Measurements from ENCODE around the gene DIP2C.

Gene DIP2C

DNA sequence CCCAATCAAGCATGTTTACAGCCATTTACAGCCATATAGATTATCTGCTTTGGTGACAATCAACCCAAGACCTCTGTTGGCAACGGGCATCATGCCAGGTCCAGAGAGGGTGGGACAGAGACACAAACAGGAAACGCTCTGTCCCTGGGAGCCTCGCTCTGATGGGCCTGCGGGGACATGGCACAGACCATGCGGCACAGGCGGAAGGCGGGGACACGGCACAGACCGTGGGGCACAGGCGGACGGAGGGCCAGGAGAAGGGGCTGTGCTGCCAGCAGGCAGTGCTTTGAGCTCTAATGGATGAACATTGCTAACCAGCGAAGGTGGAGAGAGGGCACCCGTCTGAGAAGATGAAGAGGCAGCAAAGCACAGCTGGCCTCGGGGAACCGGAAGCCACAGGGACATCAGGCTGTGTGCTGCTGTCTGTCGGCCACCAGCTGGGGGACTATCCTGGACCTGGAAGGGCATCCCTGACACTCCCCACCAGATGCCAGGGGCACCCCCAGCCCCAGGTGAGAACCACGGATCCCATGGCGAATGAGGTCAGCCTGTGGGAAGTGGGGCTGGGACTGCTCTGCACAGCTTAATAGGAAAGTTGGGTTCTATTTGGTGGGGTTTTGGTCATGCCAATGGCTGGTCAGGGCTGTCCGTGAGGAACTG lies 61.0 kb downstream of the DIP2C start:
- no peak for DNase-seq (ENCODE audit: low read depth in 2 of 3, low spot score in 2 of 3)

DNA sequence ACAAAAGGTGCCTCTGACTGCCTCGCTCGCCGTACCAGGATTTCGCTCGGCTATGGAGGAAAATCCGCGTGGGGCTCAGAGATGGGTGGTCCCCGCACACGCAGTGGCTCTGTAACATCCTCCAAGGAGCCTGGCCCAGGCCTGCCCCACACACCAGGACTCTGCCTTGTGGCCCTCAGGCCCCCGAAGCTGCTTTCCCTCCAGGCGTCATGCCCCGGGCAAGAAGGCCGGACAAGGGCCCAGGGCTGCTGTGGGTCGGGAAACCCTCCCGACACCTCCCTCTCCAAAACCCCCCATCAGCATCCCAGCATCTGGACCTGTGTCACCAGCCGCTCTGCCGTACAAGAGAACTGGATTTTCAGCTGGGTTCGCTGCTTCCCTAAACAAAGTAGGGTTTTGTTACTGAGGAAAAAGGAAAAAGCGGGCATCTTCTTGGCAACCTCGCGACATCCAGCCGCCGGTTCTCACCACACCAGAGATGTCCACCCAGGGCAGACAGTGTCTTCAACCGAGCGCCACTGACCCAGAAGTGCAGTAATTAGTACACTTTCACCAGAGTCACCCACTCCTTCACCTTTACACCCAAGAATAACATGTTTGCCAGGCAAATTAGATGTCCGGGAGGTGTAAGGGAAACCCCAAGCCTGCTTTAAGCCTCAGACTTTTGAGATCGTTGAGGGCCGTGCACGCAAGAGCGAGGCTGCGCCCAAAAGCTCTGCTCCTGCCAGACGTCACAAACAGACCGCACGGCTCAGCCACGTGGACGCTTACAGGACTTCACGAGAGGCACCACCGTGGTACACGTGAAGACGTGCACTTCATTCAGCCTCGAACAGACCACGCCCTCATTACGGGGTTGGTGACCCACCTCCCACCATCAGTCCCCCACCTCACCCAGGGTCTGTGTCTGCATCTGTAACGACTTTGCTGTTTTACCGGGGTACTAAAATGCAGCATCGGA lies 62.2 kb downstream of the DIP2C start:
- no peak for DNase-seq (ENCODE audit: low read depth in 2 of 3, low spot score in 2 of 3)

DNA sequence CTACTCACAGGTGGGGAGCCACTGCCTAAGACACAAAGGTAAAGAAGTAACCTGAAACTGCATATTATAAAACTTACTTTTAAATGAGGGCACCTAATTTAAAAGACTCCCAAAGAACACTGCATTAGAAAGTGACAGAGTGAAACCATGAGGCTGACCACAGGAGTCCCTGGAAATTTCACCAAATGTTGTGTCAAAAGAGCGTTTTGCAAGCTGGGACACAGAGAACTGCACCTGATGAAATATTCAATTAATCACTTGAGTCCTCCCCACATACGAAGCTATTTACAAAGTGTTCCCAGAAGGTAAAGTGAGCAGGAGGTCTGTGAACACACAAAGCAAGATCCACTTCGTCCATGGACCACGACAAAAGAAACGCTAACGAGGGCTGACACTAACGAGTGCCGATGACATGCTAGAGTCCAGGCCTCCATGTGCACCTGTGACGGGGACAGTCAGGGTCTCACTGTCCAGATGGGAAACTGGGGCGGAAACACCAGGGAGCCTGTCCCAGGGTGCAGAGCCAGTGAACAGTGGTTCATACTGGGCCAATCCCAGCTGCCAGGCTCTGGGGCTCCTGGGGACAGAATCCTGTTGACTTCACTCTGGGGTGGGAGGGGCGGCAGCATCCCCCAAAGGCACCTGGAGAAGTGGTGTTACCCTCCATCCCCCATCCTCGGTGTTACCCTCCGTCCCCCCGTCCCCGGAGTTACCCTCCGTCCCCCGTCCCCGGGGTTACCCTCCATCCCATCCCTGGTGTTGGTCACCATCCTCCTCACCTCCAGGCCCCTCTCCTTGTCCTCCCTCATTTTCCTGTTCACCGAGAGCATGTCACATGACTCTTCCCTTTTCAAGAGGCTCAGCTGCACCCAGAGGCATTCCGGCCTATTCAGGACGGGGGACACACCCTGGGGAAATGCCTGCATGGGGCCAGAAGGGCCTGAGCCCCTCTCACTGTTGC lies 63.4 kb downstream of the DIP2C start:
- no peak for DNase-seq (ENCODE audit: low read depth in 2 of 3, low spot score in 2 of 3)

DNA sequence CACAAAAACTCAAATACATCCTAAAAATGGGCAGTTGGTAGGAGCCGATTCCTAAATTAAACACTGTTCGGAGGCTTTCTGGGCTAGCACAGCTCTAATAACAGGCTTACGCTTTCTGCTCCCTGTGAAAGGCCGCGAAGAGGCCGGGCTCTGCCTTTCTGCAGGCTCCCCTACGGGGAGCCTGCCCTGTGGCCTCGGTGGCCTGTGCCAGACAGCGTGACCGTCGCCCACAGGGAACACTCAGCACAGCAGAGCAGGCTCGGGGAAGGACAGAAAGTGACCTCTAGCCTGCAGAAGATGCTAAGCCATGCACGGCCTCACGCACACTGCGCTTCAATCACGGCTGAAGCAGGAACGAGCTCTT lies 64.2 kb downstream of the DIP2C start:
- no peak for DNase-seq (ENCODE audit: low read depth in 2 of 3, low spot score in 2 of 3)

DNA sequence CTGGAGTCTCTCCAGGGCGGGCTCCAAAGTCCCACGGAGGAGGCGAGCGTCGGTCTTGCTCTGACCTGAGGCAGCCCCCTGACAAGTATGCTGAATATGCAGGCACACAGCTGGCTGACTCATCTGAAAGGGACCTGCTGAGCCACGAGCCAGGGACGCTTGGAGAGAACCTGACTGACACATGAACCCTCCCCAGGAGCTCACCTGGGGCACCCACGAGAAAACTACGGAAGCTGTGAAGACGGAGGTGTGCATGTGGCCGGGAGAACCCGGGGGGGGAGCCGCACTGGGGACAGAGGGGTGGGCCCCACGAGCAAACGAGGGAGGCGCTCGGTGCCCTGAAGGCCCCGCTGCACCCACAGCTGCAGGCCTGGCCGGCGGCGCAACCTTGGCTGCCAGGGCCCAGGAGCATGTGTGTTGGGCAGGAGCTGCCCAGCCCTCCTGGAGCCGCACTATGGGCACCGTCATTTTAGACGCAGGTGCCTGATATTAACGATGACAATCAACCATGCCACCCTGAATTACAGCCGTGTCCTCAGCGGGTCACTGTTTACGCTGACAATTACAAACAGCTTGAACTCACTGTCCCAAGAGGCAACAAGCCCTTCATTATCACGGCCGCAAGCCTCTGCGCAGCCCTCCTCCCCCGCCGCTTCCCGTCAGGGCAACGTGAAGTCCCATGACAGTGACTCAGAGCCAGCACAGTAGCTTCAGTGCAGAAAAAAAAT lies 64.7 kb downstream of the DIP2C start:
- no peak for DNase-seq (ENCODE audit: low read depth in 2 of 3, low spot score in 2 of 3)

DNA sequence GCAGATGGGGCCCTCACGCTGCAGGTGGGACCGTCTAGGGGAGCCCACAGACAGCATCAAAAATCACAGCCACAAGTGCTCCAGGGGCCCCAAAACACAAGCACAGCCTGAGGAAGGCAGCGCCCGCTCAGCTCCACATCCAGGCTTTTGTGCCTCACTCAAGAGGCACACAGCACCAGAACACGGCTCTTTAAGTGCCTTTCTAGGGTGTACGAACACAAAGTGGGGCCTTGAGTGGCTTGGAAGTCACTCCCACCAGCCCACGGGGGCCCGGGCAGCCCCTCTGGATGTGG lies 65.2 kb downstream of the DIP2C start:
- no peak for DNase-seq (ENCODE audit: low read depth in 2 of 3, low spot score in 2 of 3)

DNA sequence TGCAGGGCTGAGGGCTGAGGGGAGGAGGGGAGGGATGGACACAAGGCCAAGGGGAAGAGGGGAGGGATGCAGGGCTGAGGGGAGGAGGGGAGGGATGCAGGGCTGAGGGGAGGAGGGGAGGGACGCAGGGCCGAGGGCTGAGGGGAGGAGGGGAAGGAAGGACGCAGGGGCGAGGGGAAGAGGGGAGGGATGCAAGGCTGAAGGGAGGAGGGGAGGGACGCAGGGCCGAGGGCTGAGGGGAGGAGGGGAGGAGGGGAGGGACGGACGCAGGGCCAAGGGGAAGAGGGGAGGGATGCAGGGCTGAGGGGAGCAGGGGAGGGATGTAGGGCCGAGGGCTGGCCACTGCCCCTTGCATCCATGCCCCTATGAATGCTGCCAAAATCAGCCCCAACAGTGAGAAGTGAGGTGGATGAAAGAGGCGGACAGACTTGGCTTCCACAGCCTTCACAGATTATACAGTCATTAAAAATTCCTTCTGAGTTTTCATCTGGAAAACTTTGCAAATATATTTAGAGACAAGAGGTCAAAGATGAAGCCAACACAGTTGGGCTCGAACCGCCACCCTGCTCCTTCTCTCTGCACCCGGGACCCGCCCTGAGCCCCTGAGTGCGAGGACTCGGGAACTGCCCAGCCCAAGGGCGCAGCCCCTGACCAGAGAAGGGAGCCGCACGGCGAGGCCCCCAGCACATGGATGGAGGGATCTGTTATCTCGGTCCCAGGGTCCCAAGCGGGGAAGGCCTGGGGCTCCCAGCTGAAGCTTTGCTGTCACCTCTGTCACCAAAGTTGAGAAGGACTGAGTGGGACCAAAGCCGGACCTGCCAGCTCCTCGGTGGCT lies 65.8 kb downstream of the DIP2C start:
- DNase-seq (ENCODE audit: low read depth in 2 of 3, low spot score in 2 of 3): no peak

DNA sequence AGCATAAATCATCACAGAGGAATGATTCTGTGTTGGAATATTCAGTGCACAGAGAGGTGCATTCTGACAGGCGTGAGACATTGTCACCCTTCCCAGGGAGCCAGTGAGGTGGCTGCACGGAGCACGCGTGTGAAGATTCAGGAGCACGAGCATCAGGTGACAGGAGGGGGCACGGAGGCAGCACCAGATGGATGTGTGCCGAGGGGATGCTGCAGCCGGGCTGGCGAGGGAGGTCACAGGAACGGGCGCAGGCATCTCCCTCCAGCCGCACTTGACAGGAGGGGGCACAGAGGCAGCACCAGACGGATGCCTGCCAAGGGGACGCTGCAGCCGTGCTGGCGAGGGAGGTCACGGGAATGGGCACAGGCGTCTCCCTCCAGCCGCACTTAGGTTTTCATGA lies 66.5 kb downstream of the DIP2C start:
- DNase-seq (ENCODE audit: low read depth in 2 of 3, low spot score in 2 of 3): no peak

DNA sequence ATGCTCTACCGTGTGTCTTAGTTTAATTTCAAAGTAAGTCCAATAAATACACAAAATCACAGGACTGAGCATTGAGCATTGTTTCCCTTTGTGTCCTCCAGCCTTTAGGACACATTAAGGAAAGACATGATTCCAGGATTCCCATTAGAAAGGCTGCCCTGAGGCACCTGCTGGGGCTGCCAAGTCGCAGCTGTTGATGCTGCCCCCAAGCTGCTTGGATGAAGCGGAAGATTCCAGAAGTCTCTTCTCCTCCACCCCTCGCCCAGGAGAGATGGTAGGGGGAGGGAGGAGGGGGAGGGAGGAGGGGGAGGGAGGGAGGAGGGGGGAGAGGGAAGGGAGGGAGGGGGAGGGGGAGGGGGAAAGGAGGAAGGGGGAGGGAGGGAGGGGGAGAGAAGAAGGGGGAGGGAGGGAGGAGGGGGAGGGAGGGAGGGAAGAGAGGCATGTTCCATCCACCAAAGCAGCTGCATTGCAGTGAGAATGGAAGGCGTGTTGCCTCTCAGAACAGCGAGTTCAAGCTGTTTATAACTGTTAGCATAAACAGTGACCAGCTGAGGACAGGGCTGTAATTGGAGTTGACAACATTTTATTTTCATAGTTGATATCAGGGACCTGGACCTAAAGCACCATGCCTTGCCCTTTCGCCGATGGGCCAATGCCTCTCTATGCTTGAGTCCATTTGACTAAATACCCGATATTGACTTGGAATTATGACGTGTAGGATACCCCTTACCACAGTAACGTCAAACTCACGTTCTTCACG lies 67.3 kb downstream of the DIP2C start:
- no peak for DNase-seq (ENCODE audit: low read depth in 2 of 3, low spot score in 2 of 3)

DNA sequence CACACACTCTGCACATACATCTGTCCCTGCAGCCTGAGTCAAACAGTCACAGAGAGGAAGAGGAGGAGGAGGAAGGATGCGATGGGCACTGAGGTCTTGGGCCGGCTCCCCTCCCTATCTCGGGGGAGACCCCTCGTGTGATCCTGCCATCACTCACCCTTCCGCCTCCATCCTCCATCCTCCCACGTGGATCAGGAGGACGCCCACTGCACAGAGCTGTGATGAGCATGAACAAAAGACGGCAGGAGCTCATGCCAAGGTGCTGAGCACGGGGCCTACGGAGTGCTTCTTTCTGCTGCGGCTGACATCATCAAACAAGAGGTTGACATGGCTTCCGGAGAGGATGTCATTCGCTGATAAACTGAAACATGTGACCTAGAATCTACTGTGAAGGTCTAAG lies 68.0 kb downstream of the DIP2C start:
- DNase-seq (ENCODE audit: low read depth in 2 of 3, low spot score in 2 of 3): no peak

DNA sequence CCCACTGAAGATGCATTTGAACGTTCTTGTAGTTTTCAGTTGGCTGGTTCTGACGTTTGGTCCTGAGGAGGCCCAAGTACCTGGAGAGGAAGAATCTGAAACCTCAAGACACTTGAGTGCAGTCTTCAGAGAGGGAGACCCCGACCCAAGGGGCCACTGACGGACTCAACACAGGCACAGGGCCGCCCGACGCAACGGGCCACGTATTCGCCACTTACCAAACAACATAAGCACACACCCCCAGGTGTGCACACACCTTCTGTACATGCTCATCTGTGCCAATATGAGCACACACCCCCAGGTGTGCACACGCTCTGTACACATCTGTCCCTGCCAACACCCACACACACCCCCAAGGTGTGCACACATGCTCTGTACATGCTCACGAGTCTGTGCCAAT lies 68.5 kb downstream of the DIP2C start:
- no peak for DNase-seq (ENCODE audit: low read depth in 2 of 3, low spot score in 2 of 3)

DNA sequence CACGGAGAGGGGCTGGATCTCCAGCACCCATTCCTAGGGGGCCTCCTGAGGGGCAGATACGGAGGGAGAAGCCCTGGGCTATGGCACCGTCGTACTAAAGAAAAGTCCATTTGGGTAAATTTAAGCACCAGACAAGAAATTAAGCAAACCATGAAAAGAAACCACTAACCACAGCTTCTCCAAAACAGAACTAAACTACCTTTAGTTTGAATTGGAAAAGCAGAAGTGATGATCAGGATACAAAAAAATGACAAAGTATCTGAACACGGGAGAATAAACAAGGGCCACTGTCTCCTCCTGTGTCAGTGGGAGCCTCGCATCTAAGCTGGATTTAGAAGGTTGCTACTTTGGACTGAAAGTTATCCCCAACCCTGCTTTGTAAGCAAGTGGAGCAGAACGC lies 69.1 kb downstream of the DIP2C start:
- no peak for DNase-seq (ENCODE audit: low read depth in 2 of 3, low spot score in 2 of 3)

DNA sequence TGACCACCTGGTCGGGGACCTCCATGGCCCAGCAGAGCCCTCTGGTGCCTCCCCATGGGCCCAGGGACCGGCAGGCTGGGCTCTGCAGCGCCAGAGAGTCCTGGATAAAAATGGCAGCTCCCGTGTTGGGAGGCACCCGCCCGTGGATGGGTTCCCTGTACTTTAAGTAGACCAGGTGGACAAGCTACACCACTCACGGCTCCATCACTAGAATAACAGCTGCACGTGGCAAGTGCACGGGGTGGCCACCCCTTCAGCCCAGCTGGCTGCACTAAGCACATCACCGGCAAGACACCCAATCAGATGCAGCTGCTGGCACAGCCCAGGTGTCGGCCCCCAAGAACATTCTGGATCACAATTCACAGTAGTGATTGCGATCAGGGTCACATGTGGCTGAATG lies 69.8 kb downstream of the DIP2C start:
- DNase-seq (ENCODE audit: low read depth in 2 of 3, low spot score in 2 of 3): no peak

DNA sequence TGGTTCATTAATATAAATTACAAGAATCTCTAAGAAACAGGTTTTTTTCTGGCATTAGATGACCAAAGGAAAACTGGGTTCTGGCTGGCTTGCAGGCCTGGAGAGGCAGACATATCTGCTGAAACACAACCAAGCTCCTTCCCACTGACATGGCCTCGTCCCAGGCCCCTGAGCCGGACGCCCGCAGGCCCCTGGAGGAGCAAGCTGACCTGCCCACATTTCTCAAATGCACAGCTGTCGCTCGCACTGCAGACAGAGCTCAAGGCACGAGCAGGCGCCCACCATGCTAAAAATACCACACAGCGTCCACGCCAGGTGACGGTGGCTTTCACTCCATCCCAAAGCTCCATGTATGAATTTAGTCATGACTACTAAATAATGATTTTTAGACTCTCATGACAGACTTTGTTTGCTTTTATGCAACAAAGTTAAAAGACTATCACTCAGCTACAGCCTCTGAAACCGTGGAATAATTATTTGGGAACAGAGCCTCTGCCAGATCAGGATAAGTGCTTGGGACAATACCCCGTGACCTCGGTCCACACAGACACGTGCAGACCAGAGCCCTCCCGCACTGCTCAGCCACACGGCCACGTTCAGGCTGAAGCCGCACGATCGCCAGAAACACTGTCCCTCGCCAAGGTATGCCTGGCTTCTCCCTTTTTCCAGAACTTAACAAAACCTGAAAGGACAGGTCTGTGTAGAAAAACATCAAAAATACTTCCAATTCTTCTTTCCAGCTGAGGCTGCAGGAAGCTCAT lies 71.1 kb downstream of the DIP2C start:
- no peak for DNase-seq (ENCODE audit: low read depth in 2 of 3, low spot score in 2 of 3)

DNA sequence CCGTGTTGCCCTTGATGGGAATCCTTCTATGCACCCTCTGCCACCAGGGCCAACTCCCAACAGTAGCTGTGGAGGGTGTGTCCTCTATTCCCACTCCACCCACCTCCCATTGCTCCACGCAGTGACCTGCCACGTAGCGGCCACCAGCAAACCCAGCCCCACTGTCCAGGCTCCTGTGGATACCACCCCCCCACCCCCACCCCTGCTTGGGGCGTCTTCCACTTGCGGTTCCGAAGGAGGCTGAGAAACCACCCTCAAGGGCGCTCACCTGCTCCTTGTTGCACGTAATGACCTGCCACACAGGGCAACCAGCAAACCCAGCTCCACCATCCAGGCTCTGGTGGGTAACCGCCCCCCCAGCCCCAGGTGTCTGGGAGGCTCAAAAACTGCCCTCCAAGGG lies 72.0 kb downstream of the DIP2C start:
- no peak for DNase-seq (ENCODE audit: low read depth in 2 of 3, low spot score in 2 of 3)

DNA sequence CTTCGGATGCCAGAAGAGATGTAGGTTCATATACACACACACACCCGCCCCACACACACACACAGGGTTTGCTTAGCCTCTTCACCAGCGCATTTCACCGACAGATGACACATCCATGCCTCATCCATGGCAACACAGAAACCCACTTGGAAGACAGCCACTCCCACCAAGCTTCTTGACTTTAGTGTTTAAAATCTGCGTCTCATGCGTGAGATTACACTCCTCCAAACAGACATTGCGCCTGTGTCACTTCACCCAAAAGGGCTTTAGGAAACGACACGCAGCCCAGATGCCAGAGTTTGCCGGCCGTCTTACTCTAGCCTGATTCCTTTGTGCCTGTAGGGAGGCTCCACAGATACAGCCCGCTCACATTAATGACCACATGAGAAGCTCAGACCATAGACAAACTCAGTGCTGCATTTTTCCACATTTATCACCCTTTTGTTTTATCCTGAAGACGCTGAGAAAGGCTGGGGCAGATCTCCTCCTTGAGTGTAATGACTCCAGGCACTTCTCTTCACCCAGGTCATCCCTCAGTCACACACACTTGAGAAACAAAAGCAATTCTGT lies 73.8 kb downstream of the DIP2C start:
- no peak for DNase-seq (ENCODE audit: low read depth in 2 of 3, low spot score in 2 of 3)

DNA sequence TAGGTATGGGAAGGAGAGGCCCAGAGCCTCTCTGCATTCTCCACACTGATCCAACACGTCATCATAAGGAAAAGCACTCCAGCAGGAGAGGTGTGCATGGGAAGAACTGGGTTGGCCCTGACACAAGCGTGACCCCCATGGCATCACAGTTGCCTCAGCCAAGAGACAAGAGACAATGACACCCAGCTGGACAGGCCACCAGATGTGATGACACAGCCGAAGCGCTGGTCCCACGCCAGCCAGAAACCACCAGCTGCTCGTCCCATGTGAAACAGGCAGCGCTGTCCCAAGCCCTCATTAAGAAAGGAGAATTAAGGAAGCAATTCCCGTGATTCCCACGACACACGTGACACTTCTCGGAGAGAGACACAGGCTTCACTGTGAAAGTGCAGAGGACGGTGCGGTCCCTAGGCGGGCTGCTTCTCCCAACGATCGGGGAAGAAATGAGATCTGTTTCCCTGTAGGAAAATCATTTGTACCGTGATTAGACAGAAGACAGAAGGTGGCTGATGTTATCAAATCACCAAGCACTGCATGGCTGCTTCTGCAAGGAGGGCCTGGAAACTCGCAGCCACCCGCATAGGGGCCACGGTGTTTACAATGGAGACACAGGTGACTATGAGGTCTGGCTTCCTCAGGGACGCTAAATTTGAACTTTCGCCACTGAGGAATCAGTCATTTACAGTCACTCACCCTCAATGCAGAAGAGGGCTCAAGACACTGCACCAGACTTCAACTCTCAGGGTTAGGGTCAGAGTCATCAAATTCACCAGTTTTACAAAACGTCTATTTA lies 74.5 kb downstream of the DIP2C start:
- DNase-seq (ENCODE audit: low read depth in 2 of 3, low spot score in 2 of 3): no peak
